Osteoblast (primary cell): ENCODE measurements around the gene FGD4. TPM values are rescaled to one million over a fixed set of nuclear protein-coding genes. Genes with fewer than 3 reads are reported as not detected.
"Not testable (repeated sequence)": the region's sequence is repeated elsewhere in the genome, so short reads cannot be mapped to it uniquely, and the experiment has no call there.

Source experiments
- DNase-seq: peaks from one replicate; pipeline ENCODE4 v3.0.0; 2011; ENCODE audit warnings: low spot score, mixed read lengths; ENCODE audit not compliant: insufficient read length; ENCODE audit errors: missing footprints
- H2AFZ ChIP-seq: 2 replicates; pipeline ENCODE4 v1.6.0; 2011; ENCODE audit warnings: mild to moderate bottlenecking, low read length
- H3K27ac ChIP-seq: 2 replicates; pipeline ENCODE4 v1.5.1; 2011; ENCODE audit warnings: mild to moderate bottlenecking, low read depth, low read length, moderate library complexity
- H3K27me3 ChIP-seq: 2 replicates; pipeline ENCODE4 v1.6.0; 2012; ENCODE audit warnings: mild to moderate bottlenecking, control low read depth, inconsistent platforms, low read length, moderate library complexity; ENCODE audit not compliant: insufficient read depth
- H3K36me3 ChIP-seq: 2 replicates; pipeline ENCODE4 v1.5.1; 2011; ENCODE audit warnings: mild to moderate bottlenecking, low read length, control low read depth, moderate library complexity; ENCODE audit not compliant: insufficient read depth
- H3K4me1 ChIP-seq: 2 replicates; pipeline ENCODE4 v1.5.1; 2011; ENCODE audit warnings: mild to moderate bottlenecking, low read length, control low read depth, moderate library complexity; ENCODE audit not compliant: insufficient read depth
- H3K4me2 ChIP-seq: 2 replicates; pipeline ENCODE4 v1.6.0; 2011; ENCODE audit warnings: mild to moderate bottlenecking, low read length; ENCODE audit not compliant: insufficient read depth
- H3K4me3 ChIP-seq: fragments of 200-600 bp; sonication (generic); 3 replicates; pipeline ENCODE4 v1.5.1; 2012; ENCODE audit warnings: mild to moderate bottlenecking, low read length, inconsistent platforms; ENCODE audit not compliant: insufficient read depth
- H3K79me2 ChIP-seq: 2 replicates; pipeline ENCODE4 v1.6.0; 2012; ENCODE audit warnings: mild to moderate bottlenecking, low read length, control low read depth, inconsistent platforms; ENCODE audit not compliant: insufficient read depth
- H3K9me3 ChIP-seq: 2 replicates; pipeline ENCODE4 v1.5.1; 2011; ENCODE audit warnings: low read depth, low read length, control low read depth
- H4K20me1 ChIP-seq: 2 replicates; pipeline ENCODE4 v1.6.0; 2012; ENCODE audit warnings: mild to moderate bottlenecking, low read length, control low read depth; ENCODE audit not compliant: insufficient read depth
- CTCF ChIP-seq: IDR thresholded peaks from 2 replicates; pipeline ENCODE4 v1.5.1; 2011; ENCODE audit warnings: mild to moderate bottlenecking, low read depth, low read length, moderate library complexity; ENCODE audit errors: extremely low read depth
- total RNA-seq: library from RNA; depleted of rRNA; stranded (reverse); fragments of >200 nt; gene quantifications from 2 replicates; pipeline ENCODE4 v1.2.3, GENCODE V29; 2012

FGD4 gene
- total RNA-seq, 1 donor, result 11.9 TPM

GRCh38 chr12:32504591-32504990 is 105.2 kb downstream of the FGD4 start:
- Histone ChIP-seq H3K4me2 (no peak overlapping the region), H3K36me3 (no peaks in the 10 kb centered on the region), H3K79me2 (no peaks in the 10 kb centered on the region), H3K9me3 (no peaks in the 10 kb centered on the region), H4K20me1 (no peaks in the 10 kb centered on the region), H3K27me3 (no peaks in the 10 kb centered on the region), H3K4me3 (no peak overlapping the region), H2AFZ (no peak overlapping the region), H3K4me1 (peaks cover 3% of the 10 kb centered on the region), H3K27ac (no peak overlapping the region)
- no peak for TF ChIP-seq CTCF
- no peak for DNase-seq

- no peak overlapping the region for H3K27ac ChIP-seq
- no peaks in the 10 kb centered on the region for H3K36me3 ChIP-seq
- H3K4me1 ChIP-seq, result peaks cover 3% of the 10 kb centered on the region
- no peak overlapping the region for H2AFZ ChIP-seq
- H3K79me2 ChIP-seq, result no peaks in the 10 kb centered on the region
- no peak for TF ChIP-seq CTCF
- H3K4me3 ChIP-seq, result no peak overlapping the region
- H4K20me1 ChIP-seq, result no peaks in the 10 kb centered on the region
- H3K4me2 ChIP-seq, result no peak overlapping the region
- H3K9me3 ChIP-seq, result no peaks in the 10 kb centered on the region
- DNase-seq, result no peak
- H3K27me3 ChIP-seq, result peaks cover 3% of the 10 kb centered on the region
Observed at GRCh38 chr12:32505067-32505945, 105.9 kb downstream of the FGD4 start.

- H3K79me2 ChIP-seq, H2AFZ ChIP-seq, DNase-seq, H3K27ac ChIP-seq, H3K4me2 ChIP-seq, H4K20me1 ChIP-seq, H3K36me3 ChIP-seq, H3K27me3 ChIP-seq, H3K4me1 ChIP-seq, H3K4me3 ChIP-seq, H3K9me3 ChIP-seq: not testable (repeated sequence)
Observed at GRCh38 chr12:32507096-32507941, 108.0 kb downstream of the FGD4 start.

DNA sequence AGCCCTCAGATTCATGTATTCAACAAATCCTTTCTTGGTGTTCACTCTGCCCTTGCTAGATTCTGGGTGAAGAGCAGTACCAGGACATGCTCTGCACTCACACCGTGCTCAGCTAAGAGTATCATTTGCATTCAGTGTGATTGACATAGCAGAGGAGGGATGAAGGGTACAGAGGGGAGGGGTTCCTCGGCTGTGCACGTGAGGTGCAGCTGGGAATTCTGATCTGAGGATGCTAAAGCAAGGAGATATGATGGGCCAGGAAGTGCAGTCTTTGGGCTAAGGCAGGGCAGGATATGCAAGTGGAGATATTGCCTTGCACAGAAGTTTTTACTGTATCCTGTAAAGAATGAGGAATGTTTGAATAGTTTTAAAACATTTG is 108.6 kb downstream of the FGD4 start:
- no peaks in the 10 kb centered on the region for H3K4me1 ChIP-seq
- no peaks in the 10 kb centered on the region for H3K79me2 ChIP-seq
- no peak overlapping the region for H3K27ac ChIP-seq
- H3K9me3 ChIP-seq, result no peaks in the 10 kb centered on the region
- no peak overlapping the region for H2AFZ ChIP-seq
- H3K4me2 ChIP-seq, result no peak overlapping the region
- DNase-seq, result no peak
- H3K4me3 ChIP-seq, result no peak overlapping the region
- no peak for TF ChIP-seq CTCF
- H3K36me3 ChIP-seq, result no peaks in the 10 kb centered on the region
- H3K27me3 ChIP-seq, result peaks cover 3% of the 10 kb centered on the region
- H4K20me1 ChIP-seq, result no peaks in the 10 kb centered on the region
